H1 (cell line): ENCODE measurements around the gene ACTR1A. TPM values are rescaled to one million over a fixed set of nuclear protein-coding genes. Genes with fewer than 3 reads are reported as not detected.

Experiments used
- BACH1 ChIP-seq: IDR thresholded peaks from 2 replicates; pipeline ENCODE4 v1.6.1; 2012; ENCODE audit warnings: low read length, improper control_type of control experiment
- CHD7 ChIP-seq: fragments of 300-600 bp; sonication (generic); IDR thresholded peaks from 2 replicates; pipeline ENCODE4 v1.7.1; 2012; ENCODE audit warnings: low read length, moderate library complexity, mild to moderate bottlenecking, inconsistent platforms; ENCODE audit not compliant: insufficient replicate concordance
- CTCF ChIP-seq, 3 experiments: IDR thresholded peaks; 1 replicate in 2 of 3; 2 replicates in 1 of 3; pipeline versions ENCODE4 v1.5.1 to v1.6.1; 2011; ENCODE audit warnings: low read length in 3 of 3, mild to moderate bottlenecking in 3 of 3, inconsistent platforms in 2 of 3, low read depth in 1 of 3, moderate library complexity in 1 of 3; ENCODE audit not compliant: insufficient read depth in 1 of 3; ENCODE audit errors: control extremely low read depth in 1 of 3
- PHF8 ChIP-seq: fragments of 200-600 bp; sonication (generic); conservative IDR thresholded peaks from 2 replicates; pipeline ENCODE4 v1.7.1; 2012; ENCODE audit warnings: low read depth, mild to moderate bottlenecking, inconsistent platforms, low read length, moderate library complexity
- POLR2AphosphoS5 ChIP-seq: IDR thresholded peaks from 2 replicates; pipeline ENCODE4 v1.6.1; 2011; ENCODE audit warnings: low read depth, low read length
- SAP30 ChIP-seq: fragments of 300-600 bp; sonication (generic); IDR thresholded peaks from 2 replicates; pipeline ENCODE4 v1.7.1; 2012; ENCODE audit warnings: low read length, moderate library complexity, mild to moderate bottlenecking, inconsistent platforms; ENCODE audit not compliant: insufficient read depth, insufficient replicate concordance
- polyA plus RNA-seq, 7 experiments: library from polyadenylated mRNA; depleted of rRNA in 3 of 7; stranded (reverse) in 5 of 7; unstranded in 2 of 7; fragments of >200 nt in 5 of 7; fragments of 200-250 nt in 2 of 7; gene quantifications; 1 replicate in 5 of 7; 2 replicates in 1 of 7; 4 replicates in 1 of 7; pipeline versions ENCODE4 v1.2.1 to v1.2.3, GENCODE V29; 2011 to 2013; ENCODE audit warnings: missing spikeins in 2 of 7, mixed read lengths in 2 of 7
- total RNA-seq: library from RNA; stranded (reverse); fragmentation: NEBNext Ultra II Directional; extraction: Animal tissue kit (Norgen Biotek cat#: 25700); gene quantifications from 2 replicates; pipeline ENCODE4 v1.2.1, GENCODE V29; 2021

ACTR1A gene
- total and polyA plus RNA-seq, 2 of the 8 experiments (the other 6 are each of a cell fraction or from before 2014, with no cell fraction given), result 78.6 to 86.3 TPM

GRCh38 chr10:102503264-102504178 lies 1.0 kb upstream of the ACTR1A start, which contains the start of gene SUFU (continued):
- TF ChIP-seq BACH1, result peak; percentile 37; the same call in 1 of the 2 replicates
- TF ChIP-seq SAP30, result peak; percentile 37
- peak; percentile 7 for TF ChIP-seq CHD7
- TF ChIP-seq CTCF (IDR thresholded peaks at IDR 0.05; ENCODE audit: control extremely low read depth in 1 of 3, insufficient read depth in 1 of 3, low read depth in 1 of 3, low read length in 3 of 3), result peak; percentile 78 to 93 (median 80)
- TF ChIP-seq POLR2AphosphoS5, result no peak; the same call in 1 of the 2 replicates
- peak; percentile 67; the same call in 1 of the 2 replicates for TF ChIP-seq PHF8
